ENCODE data around the gene VASH2.
A peak's percentile ranks its signal among the peaks of the same experiment; 100 is the strongest.
"Not testable (repeated sequence)": the region's sequence is repeated elsewhere in the genome, so short reads cannot be mapped to it uniquely, and the experiment has no call there.

VASH2 gene

GRCh38 chr1:212959266-212960220 lies 9.2 kb downstream of the VASH2 start:
- no peak for DNase-seq

GRCh38 chr1:212960932-212961331 lies 10.6 kb downstream of the VASH2 start:
- no peak for DNase-seq

- DNase-seq, result no peak
Observed at GRCh38 chr1:212962509-212962908, 12.2 kb downstream of the VASH2 start.

DNA sequence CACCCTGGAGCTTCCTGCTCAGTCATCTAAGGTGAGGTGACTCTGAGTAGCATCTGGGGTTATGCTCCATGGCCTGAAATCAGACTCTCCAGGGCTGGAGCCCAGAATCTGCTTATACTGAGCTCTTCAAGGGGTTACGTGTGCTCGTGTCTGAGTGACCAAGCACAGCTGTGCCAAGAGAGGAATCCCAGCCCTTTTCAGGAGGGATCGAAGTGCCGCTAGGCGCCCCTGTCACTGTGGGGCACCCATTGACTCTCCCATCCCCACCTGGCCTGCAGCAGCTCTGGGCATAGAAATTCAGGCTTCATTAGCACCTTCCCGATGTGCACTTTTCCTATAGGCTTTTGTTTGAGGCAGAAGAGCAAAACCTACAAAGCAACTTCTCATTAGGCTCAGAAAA lies 13.8 kb downstream of the VASH2 start:
- DNase-seq, result no peak

DNA sequence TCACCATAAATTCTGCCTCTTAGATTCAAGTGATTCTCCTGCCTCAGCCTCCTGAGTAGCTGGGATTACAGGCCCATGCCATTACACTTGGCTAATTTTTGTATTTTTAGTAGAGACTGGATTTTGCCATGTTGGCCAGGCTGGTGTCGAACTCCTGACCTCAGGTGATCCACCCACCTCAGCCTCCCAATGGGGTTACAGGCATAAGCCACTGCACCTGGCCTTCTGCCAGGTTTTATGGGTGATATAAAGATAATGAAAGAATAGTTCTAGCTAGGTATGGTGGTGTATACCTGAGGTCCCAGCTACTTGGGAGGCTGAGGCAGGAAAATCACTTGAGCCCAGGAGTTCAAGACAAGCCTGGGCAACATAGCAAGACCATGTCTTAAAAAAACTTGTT lies 14.7 kb downstream of the VASH2 start:
- not testable (repeated sequence) for DNase-seq

GRCh38 chr1:212966616-212967015 lies 16.3 kb downstream of the VASH2 start:
- DNase-seq, result no peak

- DNase-seq, result peak; percentile 62
Observed at GRCh38 chr1:212967801-212968200, 17.5 kb downstream of the VASH2 start.

DNA sequence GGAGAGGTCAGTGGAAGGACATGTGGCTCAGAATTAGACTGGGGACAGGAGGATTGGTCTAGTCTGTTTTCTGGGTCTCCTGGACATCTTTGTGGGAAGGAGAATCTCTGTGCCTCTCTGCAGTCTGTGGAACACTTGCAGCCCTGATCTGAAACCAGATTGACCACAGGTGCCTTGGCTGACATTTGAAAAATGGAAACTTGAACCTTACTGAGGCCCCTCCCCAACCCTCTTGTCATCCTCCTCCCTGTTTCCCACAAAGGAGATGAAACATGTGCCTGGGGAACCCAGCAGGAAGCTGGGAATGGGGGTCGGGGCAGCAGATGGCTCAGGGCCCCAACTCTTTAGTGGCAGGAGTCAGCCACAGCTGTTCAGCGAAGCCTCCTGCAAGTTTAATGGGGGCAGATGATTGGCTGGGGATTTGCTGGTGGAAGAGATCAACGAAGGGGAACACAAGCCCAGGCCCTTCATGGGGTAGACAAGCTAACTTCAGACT lies 18.1 kb downstream of the VASH2 start:
- DNase-seq, result no peak

DNA sequence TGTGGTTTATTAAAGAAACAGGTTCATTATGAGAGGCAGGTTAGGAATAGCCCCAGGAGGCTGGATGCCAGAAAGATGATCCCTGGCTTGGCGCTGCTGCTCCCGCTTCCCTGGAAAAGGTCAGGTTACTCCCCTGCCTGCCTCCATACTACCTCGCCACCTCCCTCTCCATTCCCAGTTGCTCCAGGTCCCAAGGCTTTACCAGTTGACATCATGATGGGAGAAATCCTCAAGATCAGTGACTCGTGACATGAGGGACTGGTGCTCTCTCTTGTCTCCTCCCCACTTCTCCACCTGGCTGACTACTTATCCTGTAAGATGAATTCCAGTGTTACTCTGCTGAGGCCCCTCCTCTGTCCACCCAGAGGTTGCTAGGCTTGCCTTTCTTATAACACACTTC lies 19.7 kb downstream of the VASH2 start:
- no peak for DNase-seq

DNA sequence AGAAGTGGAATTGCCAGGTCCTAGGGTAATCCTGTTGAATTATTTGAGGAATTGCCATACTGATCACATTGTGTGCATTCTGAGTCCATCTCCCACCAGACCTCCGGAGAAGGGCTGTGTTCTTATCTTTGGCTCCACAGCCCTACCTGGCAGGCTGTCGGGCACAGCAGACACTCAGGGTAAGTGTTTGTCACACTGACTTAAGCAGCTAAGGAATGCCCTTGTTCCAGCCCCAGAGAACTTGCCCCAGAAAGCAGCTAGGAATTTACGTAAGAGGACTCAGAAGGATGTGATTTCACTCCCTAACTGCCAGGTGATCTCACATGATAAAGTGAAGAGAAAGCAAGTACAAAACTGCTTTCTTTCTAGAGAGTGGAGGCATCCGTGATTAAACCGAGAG lies 21.0 kb downstream of the VASH2 start:
- DNase-seq, result no peak

GRCh38 chr1:212973426-212973825 lies 23.1 kb downstream of the VASH2 start:
- DNase-seq, result no peak

DNA sequence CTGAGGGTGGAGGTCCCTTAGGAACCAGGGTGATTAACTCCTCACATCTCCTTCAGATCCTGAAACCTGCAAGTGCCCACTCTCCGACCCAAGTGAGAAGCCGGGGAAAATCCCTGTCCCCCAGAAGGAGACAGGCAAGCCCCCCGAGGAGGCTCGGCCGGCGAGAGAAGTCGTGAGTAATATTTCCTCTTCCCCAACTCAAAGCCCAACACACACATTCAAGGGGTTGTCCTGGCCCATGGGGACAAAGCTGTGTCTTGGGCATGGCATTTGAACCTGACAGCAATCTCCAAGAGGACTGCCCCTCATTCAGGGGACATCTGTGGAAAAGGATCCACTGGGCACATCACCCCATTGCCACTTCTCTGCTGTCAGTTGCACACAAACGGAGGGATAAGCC lies 23.6 kb downstream of the VASH2 start:
- DNase-seq, result no peak

DNA sequence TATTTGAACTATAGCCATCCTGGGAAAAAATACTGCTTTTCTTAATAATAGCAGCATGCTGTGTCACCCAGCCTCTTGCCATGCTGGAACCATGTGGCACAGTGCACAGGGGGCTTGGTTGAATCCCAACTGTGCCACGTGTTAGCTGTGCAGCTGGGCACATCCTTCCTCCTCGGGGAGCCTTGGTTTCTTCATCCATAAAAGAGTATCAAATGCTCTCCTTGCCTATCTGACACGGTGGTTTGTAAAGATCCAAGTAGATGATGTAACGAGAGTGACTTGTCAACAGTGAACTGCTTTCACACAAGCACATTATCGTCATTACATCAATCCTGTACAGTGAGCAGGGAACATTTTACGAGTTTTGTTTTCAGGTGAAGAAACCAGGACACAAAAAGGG lies 24.4 kb downstream of the VASH2 start:
- DNase-seq, result peak; percentile 28

DNA sequence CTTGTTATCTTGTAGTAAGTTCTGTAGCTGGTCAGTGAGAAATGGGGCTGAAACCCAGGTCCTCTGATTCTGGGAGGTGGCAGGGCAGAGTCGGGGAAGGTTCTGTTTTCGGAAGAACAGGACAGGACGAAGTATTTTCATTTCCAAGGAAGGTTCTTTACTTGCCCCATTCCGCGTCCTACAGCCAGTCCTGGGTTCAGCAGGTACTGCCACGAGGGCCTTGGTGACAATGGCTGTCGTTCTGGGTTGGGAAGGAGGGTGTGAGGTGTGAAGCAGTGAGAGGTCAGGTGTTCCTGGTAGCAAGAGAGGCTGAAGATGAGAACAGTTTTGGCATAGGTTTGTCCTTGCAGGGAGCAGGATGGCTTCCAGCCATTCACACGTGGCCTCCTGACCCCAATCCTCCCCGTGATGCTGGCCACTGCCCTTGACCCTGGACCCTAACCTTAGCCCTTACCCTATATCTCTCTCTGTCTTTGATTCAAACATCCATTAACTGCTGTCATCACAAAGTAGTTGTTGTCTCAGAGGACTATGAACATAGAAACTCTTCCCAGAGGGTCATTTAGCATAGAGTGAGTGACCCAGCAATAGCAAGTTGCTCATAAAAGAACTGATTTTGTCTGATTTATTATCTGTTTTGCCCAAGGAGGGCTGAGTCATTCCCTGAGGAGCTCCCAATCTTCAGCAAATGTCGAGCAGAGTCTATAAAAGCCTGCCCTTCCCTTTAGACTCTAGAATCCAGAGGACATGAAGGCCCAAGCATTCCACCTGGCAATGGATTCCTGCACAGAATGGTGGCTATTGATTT lies 25.0 kb downstream of the VASH2 start:
- DNase-seq, result peak; percentile 23

GRCh38 chr1:212976586-212976985 lies 26.2 kb downstream of the VASH2 start:
- no peak for DNase-seq

DNA sequence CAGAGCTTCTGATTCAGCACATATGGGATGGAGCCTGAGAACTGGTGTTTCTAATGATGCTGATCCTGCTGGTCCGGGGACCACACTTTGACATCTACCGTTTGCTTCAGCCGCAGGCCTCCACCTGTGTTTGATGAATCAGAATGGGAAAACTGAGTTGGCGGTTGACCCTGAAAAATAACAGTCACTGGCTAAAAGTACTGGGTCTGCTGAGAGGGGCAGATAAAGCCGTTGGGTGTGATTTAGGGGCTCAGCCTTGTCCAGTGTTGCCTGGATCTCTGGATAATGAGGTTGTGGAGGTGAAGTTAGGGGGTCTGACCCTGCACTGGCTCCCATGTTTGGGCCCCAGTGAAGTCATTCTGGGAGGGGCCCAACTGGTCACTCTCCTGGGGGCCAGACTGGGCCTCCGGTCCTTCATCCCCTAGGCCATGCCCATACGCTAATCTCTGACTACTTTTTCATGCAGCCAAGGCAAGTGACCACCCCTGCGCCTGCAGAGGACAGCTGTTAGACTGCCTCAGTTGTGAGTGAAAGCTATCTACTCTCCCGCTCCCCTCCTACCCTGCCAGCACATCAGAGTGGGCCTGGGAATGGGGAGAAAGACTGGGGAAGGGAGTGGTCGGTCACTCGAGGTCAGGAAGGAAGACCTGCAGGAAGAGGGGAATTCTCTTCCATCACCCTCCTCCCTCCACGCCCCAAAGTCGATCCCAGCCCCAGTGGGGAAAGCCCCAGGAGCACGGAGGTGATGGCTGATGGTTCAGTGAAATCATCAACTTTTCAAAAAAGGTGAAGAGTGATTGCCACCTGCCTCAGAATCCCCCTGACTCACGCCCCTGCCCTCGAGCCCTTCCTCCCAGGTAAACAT lies 27.7 kb downstream of the VASH2 start:
- DNase-seq, result no peak

GRCh38 chr1:212979340-212980122 lies 29.2 kb downstream of the VASH2 start:
- DNase-seq, result no peak

DNA sequence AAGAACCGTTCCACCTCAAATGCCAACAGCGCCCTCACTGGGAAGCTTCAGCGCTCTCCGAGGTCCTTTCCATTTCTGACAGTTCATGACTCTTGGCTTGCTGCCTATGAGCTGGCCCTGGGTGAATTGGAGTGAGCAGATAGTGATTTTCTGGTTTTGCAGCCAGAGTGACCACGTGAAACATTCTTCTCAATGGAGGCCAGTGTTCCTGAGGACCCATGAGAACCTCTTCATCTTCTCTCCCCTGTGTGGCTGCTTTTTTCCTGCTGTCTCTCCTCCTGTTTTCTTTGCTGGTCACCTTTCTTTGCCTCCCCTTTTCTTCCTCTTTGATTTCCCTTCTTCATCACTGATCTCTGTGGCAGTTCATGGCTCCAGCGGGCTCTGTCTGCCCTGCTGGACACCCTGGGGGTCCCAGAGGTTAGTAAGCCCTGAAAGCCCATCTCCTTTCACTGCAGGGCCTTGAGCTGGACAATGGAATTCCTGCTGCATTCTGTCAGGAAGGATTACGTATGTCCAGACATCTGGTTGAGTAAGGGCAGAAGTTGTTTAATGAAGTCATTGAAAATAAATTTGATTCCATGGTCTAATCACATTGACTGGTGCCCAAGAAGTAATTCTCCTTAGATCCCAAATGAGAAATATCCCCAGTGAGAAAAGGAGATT lies 29.9 kb downstream of the VASH2 start:
- DNase-seq, result peak; percentile 71

GRCh38 chr1:212981025-212981495 lies 30.7 kb downstream of the VASH2 start:
- no peak for DNase-seq

- DNase-seq, result no peak
Observed at GRCh38 chr1:212981571-212982328, 31.4 kb downstream of the VASH2 start.

Measured in OCI-M1 (cell line).